ENCODE data around the gene EFNA3.

EFNA3 gene

GRCh38 chr1:155091071-155092051, 12.7 kb downstream of the EFNA3 start:
- TF ChIP-seq CTCF (IDR thresholded peaks at IDR 0.05; ENCODE audit: low read depth, low read length, missing control alignments), result peak; percentile 97
- no peak overlapping the region for H3K4me3 ChIP-seq (ENCODE audit: low read depth, low read length)
- in situ Hi-C loops (cut with HindIII; ENCODE audit: low sequenced_read_pairs), result loop anchor here (10.0 kb wide), 1 partner anchor 73 kb away; no protein-coding TSS in a partner anchor
- peak; percentile 31 for DNase-seq (ENCODE audit: low read depth)

- no peak for TF ChIP-seq CTCF (IDR thresholded peaks at IDR 0.05; ENCODE audit: low read depth, low read length, missing control alignments)
- in situ Hi-C loops (cut with HindIII; ENCODE audit: low sequenced_read_pairs), result loop anchor here (10.0 kb wide), 1 partner anchor 73 kb away; no protein-coding TSS in a partner anchor
- H3K4me3 ChIP-seq (ENCODE audit: low read depth, low read length), result no peak overlapping the region
- DNase-seq (ENCODE audit: low read depth), result no peak
These were observed 13.5 kb downstream of the EFNA3 start for GRCh38 chr1:155092131-155092530.

DNA sequence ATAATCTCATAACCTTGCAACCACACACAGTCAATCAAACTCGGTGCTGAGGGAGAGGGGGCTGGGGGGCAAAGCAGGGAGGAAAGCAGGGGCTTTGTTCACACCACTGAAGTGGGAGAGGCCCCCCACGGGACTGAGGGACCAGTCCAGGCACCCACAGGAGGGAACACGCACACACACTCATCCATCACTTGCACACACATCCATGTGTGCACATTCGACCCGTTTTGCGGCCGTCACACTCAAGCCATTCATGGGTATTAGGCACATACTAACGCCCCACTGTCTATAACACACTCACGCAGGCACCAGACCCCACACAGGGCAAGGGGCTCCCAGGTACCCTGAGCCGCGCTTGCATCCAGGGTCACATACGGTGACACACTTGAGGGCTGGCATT, 14.0 kb downstream of the EFNA3 start:
- no peak for TF ChIP-seq CTCF (IDR thresholded peaks at IDR 0.05; ENCODE audit: low read depth, low read length, missing control alignments)
- in situ Hi-C loops (cut with HindIII; ENCODE audit: low sequenced_read_pairs), result loop anchor here (10.0 kb wide), 1 partner anchor 72 kb away; no protein-coding TSS in a partner anchor
- no peak overlapping the region for H3K4me3 ChIP-seq (ENCODE audit: low read depth, low read length)
- no peak for DNase-seq (ENCODE audit: low read depth)

- in situ Hi-C loops (cut with HindIII; ENCODE audit: low sequenced_read_pairs), result loop anchor here (10.0 kb wide), 1 partner anchor 71 kb away; no protein-coding TSS in a partner anchor
- DNase-seq (ENCODE audit: low read depth), result peak; percentile 22
- no peak overlapping the region for H3K4me3 ChIP-seq (ENCODE audit: low read depth, low read length)
- TF ChIP-seq CTCF (IDR thresholded peaks at IDR 0.05; ENCODE audit: low read depth, low read length, missing control alignments), result peak; percentile 56
These were observed 15.4 kb downstream of the EFNA3 start for GRCh38 chr1:155093911-155094621.

- H3K4me3 ChIP-seq (ENCODE audit: low read depth, low read length), result no peak overlapping the region
- TF ChIP-seq CTCF (IDR thresholded peaks at IDR 0.05; ENCODE audit: low read depth, low read length, missing control alignments), result no peak
- no peak for DNase-seq (ENCODE audit: low read depth)
- in situ Hi-C loops (cut with HindIII; ENCODE audit: low sequenced_read_pairs), result loop anchor here (10.0 kb wide), 1 partner anchor 70 kb away; no protein-coding TSS in a partner anchor
These were observed 15.9 kb downstream of the EFNA3 start for GRCh38 chr1:155094622-155094948.

DNA sequence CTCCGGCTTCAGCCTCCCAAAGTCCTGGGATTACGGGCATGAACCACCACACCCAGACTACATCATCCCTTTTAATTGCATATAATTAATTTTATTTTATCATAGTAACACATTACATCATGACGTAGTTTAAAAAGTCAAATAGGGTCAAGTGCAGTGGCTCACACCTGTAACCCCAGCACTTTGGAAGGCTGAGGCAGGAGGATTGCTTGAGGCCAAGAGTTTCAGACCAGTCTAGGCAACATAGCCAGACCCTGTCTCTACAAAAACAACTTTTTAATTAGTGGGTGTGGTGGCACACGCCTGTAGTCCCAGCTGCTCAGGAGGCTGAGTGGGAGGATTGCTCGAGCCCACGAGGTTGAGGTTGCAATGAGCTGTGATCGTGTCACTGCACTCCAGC, 20.7 kb downstream of the EFNA3 start:
- in situ Hi-C loops (cut with HindIII; ENCODE audit: low sequenced_read_pairs), result loop anchor here (10.0 kb wide), 1 partner anchor 65 kb away; no protein-coding TSS in a partner anchor
- no peak for DNase-seq (ENCODE audit: low read depth)
- TF ChIP-seq CTCF (IDR thresholded peaks at IDR 0.05; ENCODE audit: low read depth, low read length, missing control alignments), result no peak

More for the DNA sequence above, 20.7 kb downstream of the EFNA3 start:
- no peak overlapping the region for H3K4me3 ChIP-seq (ENCODE audit: low read depth, low read length)
